DMS114 treated with DMSO at 0.1 percent for 48 hours (cell line): Measurements from ENCODE around the gene CTNNA1.

ENCODE experiments used
- DNase-seq: peaks from one replicate; lab custom pipeline; 2025; ENCODE audit not compliant: unreplicated experiment; lab: John Stamatoyannopoulos, UW

The CTNNA1 gene

DNA sequence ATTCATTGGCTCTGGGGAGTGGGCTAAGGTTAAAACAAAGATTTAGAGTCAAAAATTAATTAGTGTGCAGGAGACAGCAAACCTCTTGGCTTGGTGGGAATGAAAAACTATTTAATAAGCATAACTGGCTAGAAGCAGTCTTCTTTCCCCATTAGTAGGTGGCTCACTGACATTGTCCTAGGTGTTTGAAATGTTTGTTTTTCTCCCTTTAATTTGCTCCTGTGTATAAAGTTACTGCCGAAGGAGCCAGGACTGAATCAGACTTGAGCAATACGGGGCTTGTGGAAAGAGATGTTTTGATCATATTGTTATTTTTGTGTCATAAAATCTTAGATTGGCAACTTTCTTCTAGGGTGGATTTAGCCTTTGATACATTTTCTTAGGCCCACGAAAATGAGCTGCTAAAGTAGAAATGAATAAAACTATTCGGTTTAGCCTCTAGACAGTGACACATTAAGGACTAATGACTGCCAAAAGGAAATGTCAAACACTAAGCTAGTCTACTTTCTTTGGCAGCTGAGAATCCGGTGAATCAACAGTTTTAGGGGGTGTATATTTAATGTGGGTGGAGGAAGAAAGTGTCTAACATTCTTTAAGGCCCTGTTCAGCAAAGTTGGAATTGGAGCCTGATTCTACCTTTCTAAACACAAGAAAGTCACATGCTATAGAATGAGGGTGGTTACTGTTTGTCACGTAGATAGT, 91.7 kb downstream of the CTNNA1 start:
- no peak for DNase-seq

DNA sequence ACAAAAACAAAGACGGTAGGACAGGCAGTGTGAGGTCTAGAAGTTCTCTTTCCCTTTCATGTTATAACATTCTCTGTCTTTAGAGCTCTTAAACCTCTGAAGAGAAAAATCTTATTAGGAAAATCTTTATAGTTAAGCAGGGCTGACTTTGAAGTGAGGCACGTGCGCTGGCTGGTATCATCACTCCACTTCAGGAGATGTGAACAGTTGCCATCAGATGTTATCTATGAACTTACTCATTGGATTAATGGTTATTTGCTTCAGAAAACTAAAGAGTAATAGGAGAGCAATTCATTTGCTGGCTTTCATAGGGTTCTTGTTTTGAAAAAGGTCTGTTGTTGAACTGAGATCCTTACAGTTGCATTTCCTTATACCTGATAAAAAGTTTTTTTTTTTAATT, 96.2 kb downstream of the CTNNA1 start:
- no peak for DNase-seq

DNA sequence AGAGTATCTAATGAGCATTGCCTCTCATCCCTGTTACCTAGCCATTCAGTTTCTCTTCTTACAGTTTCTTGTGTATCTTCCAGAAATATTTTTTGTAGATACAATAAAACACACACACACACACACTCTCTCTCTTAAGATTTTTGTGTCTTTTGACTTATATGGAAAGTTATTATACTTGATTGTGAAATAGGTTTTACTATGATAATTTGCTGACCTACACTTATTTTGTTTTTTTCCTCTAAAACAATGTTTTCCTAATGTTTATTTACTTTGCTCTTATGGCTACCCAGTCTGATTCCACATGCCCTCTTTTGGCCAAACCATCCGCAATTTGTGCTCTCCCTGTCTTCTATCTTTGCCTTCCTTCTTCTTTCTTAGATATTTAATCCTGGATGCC, 96.7 kb downstream of the CTNNA1 start:
- no peak for DNase-seq

DNA sequence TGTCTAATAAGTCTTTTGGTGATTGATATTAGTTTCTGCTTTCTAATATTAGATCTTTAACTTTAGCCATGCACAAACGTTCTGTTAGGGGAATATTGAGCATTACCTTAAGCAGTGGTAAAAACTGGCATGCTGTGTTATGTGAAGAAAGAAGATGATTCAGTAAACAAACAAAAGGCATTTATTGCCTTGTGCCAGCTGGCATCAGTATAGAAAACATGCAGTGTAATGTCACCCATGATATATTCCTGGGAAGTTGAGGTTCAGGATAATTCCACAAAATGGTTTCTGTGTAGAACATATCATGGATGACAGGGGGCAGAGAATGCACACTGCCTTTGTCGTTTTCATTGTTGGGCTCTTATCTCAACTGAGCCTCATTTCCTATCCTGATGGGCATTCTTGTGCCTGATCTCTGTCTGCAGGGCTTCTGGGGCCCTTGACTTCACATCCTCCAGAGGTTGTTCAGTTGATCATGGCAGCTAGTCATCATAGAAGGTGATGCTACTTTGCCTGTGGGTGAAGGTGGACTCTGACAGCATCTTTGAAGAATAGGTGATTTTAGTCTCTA, 97.7 kb downstream of the CTNNA1 start:
- no peak for DNase-seq

DNA sequence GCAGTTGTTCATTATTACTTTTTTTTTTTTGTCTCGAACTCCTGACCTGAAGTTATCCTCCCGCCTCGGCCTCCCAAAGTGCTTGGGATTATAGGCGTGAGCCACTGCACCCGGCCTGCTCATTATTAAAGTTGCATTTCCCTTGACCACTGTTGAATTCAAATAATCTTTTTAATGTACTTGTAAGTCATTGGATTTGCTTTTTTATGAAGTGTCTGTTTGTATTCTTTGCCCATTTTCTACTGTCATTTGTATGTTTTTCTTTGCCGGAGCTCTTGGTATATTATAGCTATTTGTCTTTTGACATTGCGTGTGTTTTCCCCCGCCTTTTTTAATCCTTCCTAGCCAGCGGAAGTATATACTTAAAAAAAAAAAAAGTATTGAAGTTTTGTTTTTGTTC, 99.9 kb downstream of the CTNNA1 start:
- no peak for DNase-seq

DNA sequence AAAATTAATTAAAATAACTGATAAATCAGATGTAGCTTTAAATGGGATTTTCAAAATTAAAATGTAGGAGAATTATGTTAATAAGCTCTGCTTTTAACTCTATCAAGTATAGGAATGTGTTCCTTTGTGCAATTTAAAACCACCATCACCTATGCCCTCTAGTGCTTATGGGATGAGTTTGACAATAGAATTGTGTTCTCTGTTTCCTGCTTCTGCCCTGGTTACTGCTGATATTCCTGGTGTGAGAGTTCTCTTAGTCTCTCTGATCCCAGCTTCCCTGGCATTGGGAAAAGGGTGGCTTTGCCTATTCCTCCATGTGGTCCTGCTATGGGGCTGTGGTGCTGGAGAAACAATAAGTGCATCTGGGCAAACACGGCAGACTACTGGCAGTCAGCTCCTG, 113.8 kb downstream of the CTNNA1 start:
- DNase-seq = no peak

DNA sequence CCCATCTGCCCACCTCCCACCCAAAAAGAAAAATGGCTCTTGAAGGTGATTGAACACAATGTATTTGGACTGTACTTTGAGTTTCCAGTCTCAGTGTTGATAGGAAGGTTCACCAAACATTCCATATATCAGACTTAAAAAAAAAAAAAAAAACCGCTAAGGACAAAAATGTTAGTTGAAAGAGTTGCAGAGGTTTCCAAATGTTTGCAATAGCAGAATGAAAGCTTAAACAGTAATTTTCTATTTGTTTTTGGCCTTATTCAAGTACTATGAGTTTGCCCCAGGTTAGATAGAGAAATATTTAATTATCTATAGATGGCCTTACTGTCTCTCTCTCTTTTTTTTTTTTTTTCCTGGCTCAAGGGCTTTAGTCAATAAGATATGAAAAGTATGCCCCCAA, 115.8 kb downstream of the CTNNA1 start:
- no peak for DNase-seq

DNA sequence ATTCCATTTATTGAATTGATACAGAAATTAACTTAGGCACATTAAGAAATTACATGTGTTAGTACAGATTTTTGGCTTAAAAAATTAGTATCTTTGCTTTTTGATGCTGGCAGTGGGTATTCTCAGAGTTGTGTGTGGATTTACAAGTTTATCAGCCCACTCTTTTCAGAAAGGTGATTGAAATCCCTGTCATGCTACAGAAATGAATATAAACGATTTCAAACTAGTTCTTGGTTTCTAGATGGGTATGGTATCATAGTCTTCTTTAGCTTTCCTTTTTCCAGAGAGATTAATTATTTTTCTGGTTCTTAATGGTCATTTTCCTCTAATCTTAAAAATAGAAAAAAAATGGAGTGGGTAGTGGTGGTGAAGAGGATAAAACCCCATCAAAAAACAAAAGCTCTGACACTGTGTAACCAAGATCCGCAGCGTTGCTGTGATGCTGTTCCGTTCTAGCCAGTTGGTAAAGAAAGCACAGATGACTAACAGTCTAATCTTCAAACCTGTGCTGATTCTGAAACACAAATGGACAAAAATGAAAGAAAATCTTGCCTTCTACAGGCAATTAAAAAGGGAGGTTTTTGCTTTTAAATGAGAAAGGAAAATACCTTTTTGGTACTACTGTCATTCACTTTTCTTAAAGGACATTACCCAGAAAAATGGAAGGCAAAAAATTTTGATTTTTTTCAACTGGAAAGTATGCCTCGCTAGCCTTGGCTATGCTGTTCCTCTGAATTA, 116.7 kb downstream of the CTNNA1 start:
- DNase-seq = no peak

DNA sequence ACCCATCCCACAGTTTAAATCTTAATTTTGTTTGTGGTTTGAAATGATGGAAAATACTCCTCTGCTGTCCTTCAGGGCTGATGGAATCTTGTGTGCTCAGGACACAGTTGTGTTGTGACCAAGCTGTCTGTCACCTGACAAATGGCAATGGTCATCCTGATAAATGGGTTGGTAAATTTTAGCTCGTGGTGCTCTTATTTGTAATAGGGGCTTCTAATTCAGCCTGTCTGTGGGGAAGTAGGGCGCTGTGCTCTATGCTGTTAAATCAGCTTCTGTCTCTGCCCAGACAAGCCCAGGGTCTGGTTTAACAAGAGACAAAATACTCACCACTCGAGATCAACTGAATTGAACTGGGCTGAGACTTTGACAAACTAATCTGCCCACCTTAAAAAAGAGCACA, 117.4 kb downstream of the CTNNA1 start:
- DNase-seq = no peak

DNA sequence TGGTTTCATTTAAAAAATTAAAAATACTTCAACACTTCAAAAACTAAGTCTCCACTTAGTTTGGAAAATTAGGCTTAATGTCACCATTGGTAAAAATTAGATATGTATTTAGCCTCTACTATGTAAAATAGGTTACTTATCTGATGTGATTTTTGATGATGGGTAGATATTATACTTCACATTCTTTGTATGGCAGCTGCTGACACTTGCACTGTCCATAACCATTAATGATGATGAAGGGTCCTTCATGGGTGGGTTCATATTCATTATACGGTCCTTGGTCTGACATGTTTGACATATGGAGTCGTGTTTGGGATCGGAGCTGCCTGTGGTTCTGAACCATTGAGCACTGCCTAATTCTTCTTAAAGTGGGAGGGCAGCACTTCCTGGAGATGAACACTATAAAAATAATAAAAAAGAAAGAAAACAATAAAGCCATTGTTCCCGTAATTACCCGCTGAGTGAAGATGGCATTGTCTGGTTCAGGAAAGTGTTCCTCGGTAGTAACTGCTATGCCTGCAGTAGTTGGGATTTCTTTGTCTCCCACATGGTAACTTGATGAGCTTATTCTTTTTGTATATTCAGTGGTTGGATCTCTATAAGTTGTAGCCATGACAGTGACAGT, 119.7 kb downstream of the CTNNA1 start:
- DNase-seq = no peak

DNA sequence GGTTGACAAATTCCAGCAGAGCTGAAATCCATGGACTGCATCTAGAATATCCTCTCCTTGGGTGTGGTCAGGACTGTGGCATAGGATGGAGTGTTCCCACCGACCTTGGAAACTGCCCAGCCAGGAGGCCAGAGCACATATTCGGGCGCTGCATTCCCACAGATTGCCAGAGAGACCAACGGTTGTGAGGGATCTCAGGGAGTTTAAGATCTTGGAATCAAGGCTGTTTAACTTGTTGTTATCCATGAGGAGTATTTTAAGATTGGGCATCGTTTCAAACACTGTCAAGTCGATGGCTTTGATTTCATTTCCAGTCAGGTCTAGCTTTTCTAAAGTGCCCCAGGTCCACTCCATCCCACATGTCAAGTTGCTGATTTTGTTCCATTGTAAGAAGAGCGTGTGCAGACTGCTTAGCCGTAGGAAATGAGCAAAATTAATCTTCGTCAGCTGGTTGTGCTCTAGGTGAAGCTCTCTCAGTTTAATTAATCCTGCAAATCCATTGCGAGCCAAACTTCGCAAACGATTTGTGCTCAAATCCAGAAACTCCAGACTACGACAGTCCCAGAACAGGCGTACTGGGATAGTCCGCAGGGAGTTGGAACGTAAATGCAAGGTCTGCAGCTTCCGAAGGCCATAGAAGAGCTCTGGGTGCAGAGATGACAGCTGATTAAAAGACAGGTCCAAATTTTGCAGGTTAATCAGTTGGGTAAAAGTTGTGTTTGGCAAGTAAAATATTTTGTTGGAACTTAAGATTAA, 120.4 kb downstream of the CTNNA1 start:
- DNase-seq = no peak

DNA sequence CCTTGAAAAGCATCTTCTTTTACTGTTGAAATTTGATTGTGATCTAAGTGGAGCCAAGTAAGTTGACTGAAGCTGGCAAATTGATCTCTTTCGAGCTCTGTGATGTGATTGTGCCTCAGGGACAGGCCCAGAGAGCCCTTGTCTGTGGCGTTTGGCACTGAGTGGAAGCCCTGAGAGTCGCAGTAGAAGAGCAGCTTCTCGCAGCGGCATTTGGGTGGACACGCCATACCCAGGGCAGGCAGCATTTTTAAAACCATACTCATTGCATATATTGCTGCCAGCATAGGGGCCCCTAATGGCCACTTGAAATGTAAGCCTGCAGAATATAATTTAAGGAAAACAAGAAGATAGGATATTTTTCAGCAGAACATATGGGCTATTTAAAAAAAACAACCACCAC, 121.0 kb downstream of the CTNNA1 start:
- DNase-seq = no peak

DNA sequence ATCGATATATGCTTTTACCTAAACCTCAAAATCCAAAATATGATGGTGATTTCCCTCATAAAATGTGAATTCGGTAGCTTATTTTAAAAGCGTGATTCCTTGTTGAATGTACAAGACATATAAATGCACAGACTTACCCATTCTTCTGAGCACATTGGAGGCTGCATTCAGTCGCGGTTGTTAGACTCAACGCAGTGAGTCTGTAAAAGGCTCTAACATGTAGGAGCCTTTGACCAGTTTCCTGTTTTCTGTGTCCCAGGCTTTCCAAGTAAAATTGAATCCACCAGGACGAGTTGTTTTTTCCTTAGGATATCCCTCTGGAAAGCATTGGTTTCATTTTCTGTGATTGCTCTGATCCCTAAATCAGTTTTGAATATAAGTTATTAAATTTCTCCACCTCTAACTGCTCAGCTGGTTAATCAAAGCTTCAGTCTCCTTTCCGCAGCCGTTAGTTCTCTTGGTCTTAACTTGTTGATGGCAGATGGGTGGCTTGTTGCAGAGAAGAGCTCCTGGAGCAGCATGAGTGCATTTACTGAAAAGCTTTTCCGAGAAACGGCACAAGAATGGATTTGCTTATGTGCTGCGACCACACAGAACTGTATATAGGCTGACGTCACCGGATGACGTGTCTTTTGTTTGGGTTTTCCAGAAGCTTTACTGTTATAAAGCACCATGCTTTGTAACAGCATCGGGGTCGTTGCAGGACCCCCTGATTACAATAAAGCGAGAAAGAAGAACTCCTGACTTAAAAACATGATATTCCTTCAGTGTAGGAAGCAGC, 121.7 kb downstream of the CTNNA1 start, which contains the start of gene LRRTM2:
LRRTM2 (minus strand) TSS at position 565 of the 781 bp plus-strand sequence; CDS start at position 141, 424 bp downstream.
- DNase-seq = no peak

DNA sequence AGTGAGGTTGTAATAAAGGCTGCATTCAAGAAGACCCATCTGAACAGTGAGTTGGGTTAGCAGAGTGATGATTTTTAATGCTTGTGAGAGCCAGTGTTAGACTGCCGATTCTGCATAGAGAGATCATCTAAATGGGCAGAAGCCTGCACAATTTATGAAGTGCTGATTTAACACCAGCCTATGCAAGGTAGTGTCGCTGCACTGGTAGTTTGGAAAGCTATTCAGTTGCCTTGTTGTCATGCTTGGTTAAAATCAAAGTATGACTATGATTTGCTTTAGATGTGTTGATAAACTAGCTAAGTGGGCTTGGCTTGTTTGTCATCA, 122.3 kb downstream of the CTNNA1 start:
- DNase-seq = no peak

DNA sequence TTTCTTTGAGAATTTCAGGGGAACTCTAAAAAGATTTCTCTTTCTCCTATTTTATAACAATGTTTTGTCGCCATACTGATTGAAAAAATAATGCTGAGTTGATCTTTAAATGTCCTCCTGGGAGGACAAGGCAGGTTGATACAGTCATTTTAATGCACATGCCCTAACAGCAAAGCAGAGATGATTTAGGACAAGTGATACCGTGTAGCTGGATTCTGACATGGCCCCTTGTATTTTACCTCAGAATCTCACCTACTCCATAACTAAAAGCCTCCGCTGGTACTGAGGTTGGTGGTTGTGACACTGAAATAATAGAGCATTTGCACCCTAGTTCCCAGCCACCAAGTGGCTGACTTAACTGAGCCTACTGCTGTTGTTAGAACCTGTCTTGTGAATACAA, 122.7 kb downstream of the CTNNA1 start:
- no peak for DNase-seq

DNA sequence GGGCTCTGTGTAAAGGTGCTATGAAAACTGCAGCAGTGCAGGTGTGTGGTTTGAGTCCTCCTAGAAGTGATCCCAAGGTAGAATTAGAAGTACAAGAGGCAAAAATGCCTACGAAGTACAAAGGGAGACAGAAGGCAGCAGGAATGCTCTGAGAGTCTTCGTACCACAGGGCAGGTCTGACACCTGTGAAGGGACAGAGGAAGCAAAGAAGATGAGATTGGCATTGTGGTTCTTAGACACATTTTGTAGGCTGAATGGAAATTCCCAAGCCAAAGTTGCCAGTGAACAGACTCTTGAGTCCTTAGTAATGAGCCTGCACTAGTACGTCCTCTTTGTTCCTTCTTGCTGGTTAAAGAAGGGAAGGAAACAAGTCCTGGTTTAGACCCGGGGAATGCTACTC, 123.6 kb downstream of the CTNNA1 start:
- no peak for DNase-seq

DNA sequence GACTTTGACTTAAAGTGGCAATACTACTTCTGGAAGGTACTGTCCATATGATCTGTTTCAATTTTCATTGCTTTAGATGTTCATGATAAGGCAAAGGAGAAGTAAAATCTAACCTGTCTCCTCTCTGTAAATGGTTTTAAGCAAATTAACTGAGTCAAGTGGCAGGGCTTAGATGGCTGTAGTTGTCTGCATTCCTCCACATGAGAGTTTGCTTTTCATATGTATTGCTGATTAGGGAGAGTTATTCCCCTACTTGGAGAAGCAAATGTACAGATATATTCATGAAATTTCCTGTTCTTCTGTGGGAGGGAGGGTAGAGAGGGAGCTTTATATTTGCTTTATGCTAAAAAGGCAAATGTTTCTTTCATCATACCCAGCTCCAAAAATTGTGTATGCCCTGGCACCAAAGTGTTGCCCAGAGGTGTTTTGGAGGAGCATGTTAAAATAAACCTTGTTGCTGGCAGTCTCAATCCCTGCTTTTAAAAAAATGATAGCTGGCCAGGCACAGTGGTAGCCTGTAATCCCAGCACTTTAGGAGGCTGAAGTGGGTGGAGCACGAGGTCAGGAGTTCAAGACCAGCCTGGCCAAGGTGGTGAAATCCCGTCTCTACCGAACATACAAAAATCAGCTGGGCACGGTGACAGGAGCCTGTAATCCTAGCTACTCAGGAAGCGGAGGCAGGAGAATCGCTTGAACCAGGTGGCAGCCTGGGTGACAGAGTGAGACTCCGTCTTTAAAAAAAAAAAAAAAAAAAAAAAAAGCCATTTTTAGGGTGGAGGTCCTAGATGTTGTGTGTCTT, 125.4 kb downstream of the CTNNA1 start:
- no peak for DNase-seq

DNA sequence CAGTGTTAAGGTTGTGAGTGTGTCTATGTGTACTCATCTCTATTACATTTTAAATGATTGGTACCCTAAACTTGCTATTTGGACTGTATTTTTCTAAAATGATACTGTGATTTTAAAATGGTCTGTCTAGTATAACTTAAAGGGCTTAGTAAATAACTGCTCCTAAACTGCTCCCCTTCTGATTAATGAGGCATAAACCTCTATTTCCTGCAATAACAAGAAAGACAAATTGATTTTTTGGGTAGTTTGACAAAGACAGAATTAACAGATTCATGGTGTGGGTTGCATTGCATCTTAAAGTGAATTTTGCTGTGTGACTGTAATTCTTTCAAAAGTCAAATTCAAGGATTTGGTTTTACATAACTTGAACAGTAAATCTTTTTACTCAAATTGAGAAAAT, 130.0 kb downstream of the CTNNA1 start:
- no peak for DNase-seq

DNA sequence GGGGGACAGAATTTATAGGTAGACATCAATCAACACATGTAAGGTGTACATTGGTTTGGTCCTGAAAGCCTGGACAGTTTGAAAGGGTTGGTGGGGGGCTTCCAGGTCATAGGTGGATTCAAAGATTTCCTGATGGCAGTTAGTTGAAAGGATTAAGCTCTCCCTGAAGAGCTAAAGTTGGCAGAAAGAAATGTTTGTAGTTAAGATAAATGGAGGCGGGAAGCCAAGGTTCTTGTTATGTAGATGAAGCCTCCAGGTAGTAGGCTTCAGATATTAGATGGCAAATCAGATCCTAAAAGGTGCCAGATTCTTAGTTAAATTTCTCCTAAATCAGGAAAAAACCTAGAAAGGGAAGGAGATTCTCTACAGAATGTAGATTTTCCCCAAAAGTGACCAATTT, 130.9 kb downstream of the CTNNA1 start:
- DNase-seq = no peak

DNA sequence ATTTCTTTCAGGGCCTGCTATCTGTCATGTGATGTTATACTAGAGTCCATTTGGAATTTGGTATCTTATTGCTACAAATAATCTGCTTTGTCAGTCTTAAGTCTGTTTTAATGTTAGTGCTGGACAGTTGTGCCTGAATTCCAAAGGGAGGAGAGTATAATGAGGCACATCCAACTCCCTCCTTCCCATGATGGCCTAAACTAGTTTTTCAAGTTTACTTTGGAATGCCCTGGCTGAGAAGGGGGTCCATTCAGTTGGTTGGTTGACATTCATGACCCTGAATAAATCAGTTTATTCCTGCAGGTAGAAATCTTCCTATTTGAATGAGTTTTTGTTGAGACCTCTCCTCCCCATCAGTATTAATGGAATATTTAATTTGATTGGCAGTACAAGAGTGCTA, 131.3 kb downstream of the CTNNA1 start:
- no peak for DNase-seq
